Panc1 (cell line): Measurements from ENCODE around the gene ZDHHC20. TPM values are rescaled to one million over a fixed set of nuclear protein-coding genes. Genes with fewer than 3 reads are reported as not detected.

ENCODE experiments used
- ATAC-seq: fragments of 200-7000 bp; cut with Tn5 transposase; 2 replicates; pipeline ENCODE4 v1.9.1; 2020; ENCODE audit warnings: mild to moderate bottlenecking, moderate library complexity
- BruUV-seq: library from RNA; stranded (reverse); fragments of 400-500 nt; replicated peaks from 2 replicates; lab custom pipeline; 2021; lab: Mats Ljungman, UMichigan
- CTCF ChIA-PET: fragments of 300-600 bp; sonication (Branson Sonifier 250); formaldehyde crosslinking; loops from one replicate; lab custom pipeline; 2022; ENCODE audit warnings: antibody characterized with exemption; lab: Charles Lee
- POLR2A ChIA-PET: fragments of 300-600 bp; sonication (Branson Sonifier 250); formaldehyde crosslinking; loops from one replicate; lab custom pipeline; 2022; ENCODE audit warnings: antibody characterized with exemption; lab: Charles Lee
- DNase-seq: peaks from one replicate; pipeline ENCODE4 v3.0.0-alpha.2; 2010; ENCODE audit warnings: low read depth, low spot score
- H3K27ac ChIP-seq: 2 replicates; pipeline ENCODE4 v1.5.1; 2011; ENCODE audit warnings: mild to moderate bottlenecking, low read length, inconsistent platforms
- H3K27me3 ChIP-seq: fragments of 200-500 bp; sonication (Bioruptor generic); 2 replicates; pipeline ENCODE4 v1.6.0; 2014; ENCODE audit warnings: low read length, inconsistent platforms; ENCODE audit not compliant: control insufficient read depth, insufficient read depth
- H3K36me3 ChIP-seq: fragments of 200-500 bp; sonication (Bioruptor generic); 2 replicates; pipeline ENCODE4 v1.5.1; 2014; ENCODE audit warnings: inconsistent platforms, mild to moderate bottlenecking, low read length, moderate library complexity; ENCODE audit not compliant: control insufficient read depth, insufficient read depth
- H3K4me1 ChIP-seq: 2 replicates; pipeline ENCODE4 v1.5.1; 2011; ENCODE audit warnings: inconsistent platforms, mild to moderate bottlenecking, low read length, moderate library complexity; ENCODE audit not compliant: control insufficient read depth, insufficient read depth
- H3K4me3 ChIP-seq, 2 experiments: 2 replicates each; pipeline ENCODE4 v1.5.1; 2011 to 2012; ENCODE audit warnings: low read depth in 2 of 2, low read length in 2 of 2, mild to moderate bottlenecking in 2 of 2, inconsistent platforms in 1 of 2, moderate library complexity in 1 of 2
- H3K9me3 ChIP-seq: fragments of 200-500 bp; sonication (Bioruptor generic); 2 replicates; pipeline ENCODE4 v1.5.1; 2014; ENCODE audit warnings: low read depth, mild to moderate bottlenecking, inconsistent platforms, low read length, moderate library complexity; ENCODE audit not compliant: control insufficient read depth, insufficient read depth
- POLR2AphosphoS5 ChIP-seq: IDR thresholded peaks from 2 replicates; pipeline ENCODE4 v1.6.1; 2012; ENCODE audit warnings: mild to moderate bottlenecking, low read depth, low read length, moderate library complexity
- SIN3A ChIP-seq: IDR thresholded peaks from 2 replicates; pipeline ENCODE4 v1.6.1; 2012; ENCODE audit warnings: low read depth, mild to moderate bottlenecking, low read length, moderate library complexity, borderline replicate concordance; ENCODE audit not compliant: insufficient read depth
- TCF7L2 ChIP-seq: IDR thresholded peaks from 2 replicates; pipeline ENCODE4 v1.6.1; 2011; ENCODE audit warnings: mild to moderate bottlenecking, low read depth, low read length, inconsistent platforms
- in situ Hi-C: cut with HindIII; loops from 2 replicates; pipeline ENCODE4 v1.10.0; 2016; ENCODE audit warnings: low sequenced_read_pairs, low pct_unique_long_range_greater_than_20kb
- intact Hi-C: fragments of 100-400 bp; cut with micrococcal nuclease; formaldehyde crosslinking; loops from one replicate; pipeline ENCODE4 v1.10.0; 2022; ENCODE audit not compliant: unreplicated experiment
- total RNA-seq: library from RNA; stranded (reverse); gene quantifications from one replicate; pipeline ENCODE4 v1.2.1, GENCODE V29; 2021; ENCODE audit not compliant: unreplicated experiment
- TF ChIP-seq, protein P1 (sequence below), 2 experiments: IDR thresholded peaks; 2 replicates each; pipeline ENCODE4 v1.6.1; 2011 to 2012; ENCODE audit warnings: low read depth in 2 of 2, control low read depth in 1 of 2, low read length in 1 of 2, mild to moderate bottlenecking in 1 of 2, moderate library complexity in 1 of 2; ENCODE audit not compliant: insufficient read depth in 1 of 2
- TF ChIP-seq, protein P2 (sequence below): fragments of 450-650 bp; IDR thresholded peaks from 2 replicates; pipeline ENCODE4 v1.5.1; 2017; ENCODE audit warnings: mild to moderate bottlenecking

Gene ZDHHC20
- total RNA-seq, 1 experiment from 2014 or later = 38.7 TPM

DNA sequence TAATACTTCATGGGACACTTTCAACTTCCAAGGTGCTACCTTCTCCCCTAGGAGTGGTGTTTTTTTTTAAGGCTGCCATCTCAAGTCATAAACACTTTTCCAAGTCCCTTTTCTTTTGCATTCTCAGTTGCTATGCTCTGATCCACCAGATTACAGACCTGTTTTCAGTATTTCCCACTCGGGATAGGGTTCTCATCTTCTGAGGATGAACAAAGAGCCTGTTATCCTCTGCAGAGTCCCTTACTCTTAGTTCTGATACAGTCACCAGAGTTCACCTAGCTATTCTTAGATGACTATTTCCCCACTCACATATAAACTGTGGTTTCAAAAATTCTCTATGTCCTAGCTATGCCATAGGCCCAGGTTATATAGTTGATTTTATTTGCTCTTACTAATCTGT, 15.9 kb downstream of the ZDHHC20 start:
- H3K4me3 ChIP-seq = no peak overlapping the region
- ChIA-PET POLR2A (no interaction called here), CTCF (no interaction called here)
- in situ Hi-C loops (no loop called here), intact Hi-C loops (no loop called here)
- TF ChIP-seq SIN3A = no peak
- TF ChIP-seq POLR2AphosphoS5 = no peak
- TF ChIP-seq, protein P1, sequence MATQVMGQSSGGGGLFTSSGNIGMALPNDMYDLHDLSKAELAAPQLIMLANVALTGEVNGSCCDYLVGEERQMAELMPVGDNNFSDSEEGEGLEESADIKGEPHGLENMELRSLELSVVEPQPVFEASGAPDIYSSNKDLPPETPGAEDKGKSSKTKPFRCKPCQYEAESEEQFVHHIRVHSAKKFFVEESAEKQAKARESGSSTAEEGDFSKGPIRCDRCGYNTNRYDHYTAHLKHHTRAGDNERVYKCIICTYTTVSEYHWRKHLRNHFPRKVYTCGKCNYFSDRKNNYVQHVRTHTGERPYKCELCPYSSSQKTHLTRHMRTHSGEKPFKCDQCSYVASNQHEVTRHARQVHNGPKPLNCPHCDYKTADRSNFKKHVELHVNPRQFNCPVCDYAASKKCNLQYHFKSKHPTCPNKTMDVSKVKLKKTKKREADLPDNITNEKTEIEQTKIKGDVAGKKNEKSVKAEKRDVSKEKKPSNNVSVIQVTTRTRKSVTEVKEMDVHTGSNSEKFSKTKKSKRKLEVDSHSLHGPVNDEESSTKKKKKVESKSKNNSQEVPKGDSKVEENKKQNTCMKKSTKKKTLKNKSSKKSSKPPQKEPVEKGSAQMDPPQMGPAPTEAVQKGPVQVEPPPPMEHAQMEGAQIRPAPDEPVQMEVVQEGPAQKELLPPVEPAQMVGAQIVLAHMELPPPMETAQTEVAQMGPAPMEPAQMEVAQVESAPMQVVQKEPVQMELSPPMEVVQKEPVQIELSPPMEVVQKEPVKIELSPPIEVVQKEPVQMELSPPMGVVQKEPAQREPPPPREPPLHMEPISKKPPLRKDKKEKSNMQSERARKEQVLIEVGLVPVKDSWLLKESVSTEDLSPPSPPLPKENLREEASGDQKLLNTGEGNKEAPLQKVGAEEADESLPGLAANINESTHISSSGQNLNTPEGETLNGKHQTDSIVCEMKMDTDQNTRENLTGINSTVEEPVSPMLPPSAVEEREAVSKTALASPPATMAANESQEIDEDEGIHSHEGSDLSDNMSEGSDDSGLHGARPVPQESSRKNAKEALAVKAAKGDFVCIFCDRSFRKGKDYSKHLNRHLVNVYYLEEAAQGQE (IDR thresholded peaks at IDR 0.05; ENCODE audit: insufficient read depth in 1 of 2, low read depth in 2 of 2, low read length in 1 of 2) = no peak
- no peak for TF ChIP-seq TCF7L2
- TF ChIP-seq, protein P2, sequence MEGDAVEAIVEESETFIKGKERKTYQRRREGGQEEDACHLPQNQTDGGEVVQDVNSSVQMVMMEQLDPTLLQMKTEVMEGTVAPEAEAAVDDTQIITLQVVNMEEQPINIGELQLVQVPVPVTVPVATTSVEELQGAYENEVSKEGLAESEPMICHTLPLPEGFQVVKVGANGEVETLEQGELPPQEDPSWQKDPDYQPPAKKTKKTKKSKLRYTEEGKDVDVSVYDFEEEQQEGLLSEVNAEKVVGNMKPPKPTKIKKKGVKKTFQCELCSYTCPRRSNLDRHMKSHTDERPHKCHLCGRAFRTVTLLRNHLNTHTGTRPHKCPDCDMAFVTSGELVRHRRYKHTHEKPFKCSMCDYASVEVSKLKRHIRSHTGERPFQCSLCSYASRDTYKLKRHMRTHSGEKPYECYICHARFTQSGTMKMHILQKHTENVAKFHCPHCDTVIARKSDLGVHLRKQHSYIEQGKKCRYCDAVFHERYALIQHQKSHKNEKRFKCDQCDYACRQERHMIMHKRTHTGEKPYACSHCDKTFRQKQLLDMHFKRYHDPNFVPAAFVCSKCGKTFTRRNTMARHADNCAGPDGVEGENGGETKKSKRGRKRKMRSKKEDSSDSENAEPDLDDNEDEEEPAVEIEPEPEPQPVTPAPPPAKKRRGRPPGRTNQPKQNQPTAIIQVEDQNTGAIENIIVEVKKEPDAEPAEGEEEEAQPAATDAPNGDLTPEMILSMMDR = no peak
- no peaks in the 10 kb centered on the region for H3K27me3 ChIP-seq
- no peak overlapping the region for H3K27ac ChIP-seq
- H3K4me1 ChIP-seq = no peaks in the 10 kb centered on the region
- no peak for ATAC-seq
- DNase-seq = no peak
- no TSS peak for BruUV-seq
- H3K9me3 ChIP-seq = no peaks in the 10 kb centered on the region
- H3K36me3 ChIP-seq = no peaks in the 10 kb centered on the region

DNA sequence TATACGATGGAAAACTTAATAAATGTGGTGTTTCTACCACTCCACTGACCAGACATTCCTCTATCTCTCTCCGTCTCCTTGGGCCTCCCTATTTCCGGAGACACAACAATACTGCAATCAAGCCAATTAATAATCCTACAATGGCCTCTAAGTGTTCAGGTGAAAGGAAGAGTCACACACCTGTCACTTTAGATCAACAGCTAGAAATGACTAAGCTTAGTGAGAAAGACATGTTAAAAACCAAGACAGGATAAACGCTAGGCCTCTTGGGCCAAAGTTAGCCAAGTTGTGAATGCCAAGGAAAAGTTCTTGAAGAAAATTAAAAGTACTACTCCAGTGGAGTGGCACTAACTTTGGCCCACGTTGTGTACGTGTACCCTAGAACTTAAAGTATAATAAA, 22.5 kb downstream of the ZDHHC20 start:
- Histone ChIP-seq H3K9me3 (no peaks in the 10 kb centered on the region), H3K27ac (no peak overlapping the region), H3K4me3 (no peak overlapping the region), H3K27me3 (no peaks in the 10 kb centered on the region), H3K36me3 (no peaks in the 10 kb centered on the region), H3K4me1 (no peaks in the 10 kb centered on the region; the same call in 1 of the 2 replicates)
- intact Hi-C loops (no loop called here), in situ Hi-C loops (no loop called here)
- ChIA-PET POLR2A (no interaction called here), CTCF (no interaction called here)
- no TSS peak for BruUV-seq
- TF ChIP-seq, protein P2 = no peak
- TF ChIP-seq, protein P1 (IDR thresholded peaks at IDR 0.05; ENCODE audit: insufficient read depth in 1 of 2, low read depth in 2 of 2, low read length in 1 of 2) = no peak
- no peak for TF ChIP-seq SIN3A
- ATAC-seq (no peak), DNase-seq (no peak)
